ENCODE measurements around the gene EFCAB11. TPM values are rescaled to one million over a fixed set of nuclear protein-coding genes. Genes with fewer than 3 reads are reported as not detected.

Gene EFCAB11
- total and polyA plus RNA-seq, 2 experiments from 2014 or later: 7.7 to 24.6 TPM

DNA sequence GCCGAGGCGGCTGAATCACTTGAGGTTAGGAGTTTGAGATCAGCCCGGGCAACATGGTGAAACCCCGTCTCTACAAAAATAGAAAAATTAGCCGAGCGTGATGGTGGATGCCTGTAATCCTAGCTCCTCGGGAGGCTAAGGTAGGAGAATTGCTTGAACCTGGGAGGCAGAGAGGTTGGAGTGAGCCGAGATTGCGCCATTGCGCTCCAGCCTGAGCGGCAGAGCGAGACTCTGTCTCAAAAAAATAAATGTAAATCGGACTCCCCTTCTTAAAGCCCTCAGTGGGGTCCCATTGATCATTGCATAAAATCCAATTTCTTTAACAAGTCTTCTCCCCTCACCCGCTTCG is 2.1 kb upstream of the EFCAB11 start:
- peak overlapping the region; percentile 91 for H3K27ac Mint-ChIP-seq
- H3K27me3 Mint-ChIP-seq (ENCODE audit: insufficient read depth, low read depth, poor library complexity): peaks cover 11% of the 10 kb centered on the region
- ATAC-seq (no peak), DNase-seq (ENCODE audit: low spot score) (no peak)
- 0 out of 2 replicates have a peak, but pooled peaks cover 7% of the 10 kb centered on the region for H3K36me3 ChIP-seq (ENCODE audit: insufficient read depth)
- H3K36me3 Mint-ChIP-seq (ENCODE audit: low read depth): peaks cover 33% of the 10 kb centered on the region
- peak overlapping the region; percentile 73; the same call in 1 of the 2 replicates for H2AFZ ChIP-seq
- peaks cover 22% of the 10 kb centered on the region for H3K9me3 Mint-ChIP-seq
- H3K4me1 Mint-ChIP-seq: peaks cover 26% of the 10 kb centered on the region
- peaks cover 33% of the 10 kb centered on the region for H3K79me2 ChIP-seq (replicated peaks; ENCODE audit: insufficient read depth)
- H3K27ac ChIP-seq (ENCODE audit: low read depth): peak overlapping the region; percentile 77; the same call in 1 of the 2 replicates
- H3K4me3 Mint-ChIP-seq: peak overlapping the region; percentile 98
- H3K4me3 ChIP-seq: peak overlapping the region; percentile 84
- H3K27me3 ChIP-seq (ENCODE audit: insufficient read depth): no peaks in the 10 kb centered on the region
- H3K9me2 ChIP-seq (ENCODE audit: insufficient read depth): no peaks in the 10 kb centered on the region
- TF ChIP-seq ZNF114 (CRISPR knock-in tag; IDR thresholded peaks at IDR 0.05) (no peak), EZH2phosphoT487 (IDR thresholded peaks at IDR 0.05; ENCODE audit: unreplicated experiment) (no peak), CREB1 (CRISPR knock-in tag; IDR thresholded peaks at IDR 0.05; ENCODE audit: low read depth) (no peak)
- TF ChIP-seq, protein P1, sequence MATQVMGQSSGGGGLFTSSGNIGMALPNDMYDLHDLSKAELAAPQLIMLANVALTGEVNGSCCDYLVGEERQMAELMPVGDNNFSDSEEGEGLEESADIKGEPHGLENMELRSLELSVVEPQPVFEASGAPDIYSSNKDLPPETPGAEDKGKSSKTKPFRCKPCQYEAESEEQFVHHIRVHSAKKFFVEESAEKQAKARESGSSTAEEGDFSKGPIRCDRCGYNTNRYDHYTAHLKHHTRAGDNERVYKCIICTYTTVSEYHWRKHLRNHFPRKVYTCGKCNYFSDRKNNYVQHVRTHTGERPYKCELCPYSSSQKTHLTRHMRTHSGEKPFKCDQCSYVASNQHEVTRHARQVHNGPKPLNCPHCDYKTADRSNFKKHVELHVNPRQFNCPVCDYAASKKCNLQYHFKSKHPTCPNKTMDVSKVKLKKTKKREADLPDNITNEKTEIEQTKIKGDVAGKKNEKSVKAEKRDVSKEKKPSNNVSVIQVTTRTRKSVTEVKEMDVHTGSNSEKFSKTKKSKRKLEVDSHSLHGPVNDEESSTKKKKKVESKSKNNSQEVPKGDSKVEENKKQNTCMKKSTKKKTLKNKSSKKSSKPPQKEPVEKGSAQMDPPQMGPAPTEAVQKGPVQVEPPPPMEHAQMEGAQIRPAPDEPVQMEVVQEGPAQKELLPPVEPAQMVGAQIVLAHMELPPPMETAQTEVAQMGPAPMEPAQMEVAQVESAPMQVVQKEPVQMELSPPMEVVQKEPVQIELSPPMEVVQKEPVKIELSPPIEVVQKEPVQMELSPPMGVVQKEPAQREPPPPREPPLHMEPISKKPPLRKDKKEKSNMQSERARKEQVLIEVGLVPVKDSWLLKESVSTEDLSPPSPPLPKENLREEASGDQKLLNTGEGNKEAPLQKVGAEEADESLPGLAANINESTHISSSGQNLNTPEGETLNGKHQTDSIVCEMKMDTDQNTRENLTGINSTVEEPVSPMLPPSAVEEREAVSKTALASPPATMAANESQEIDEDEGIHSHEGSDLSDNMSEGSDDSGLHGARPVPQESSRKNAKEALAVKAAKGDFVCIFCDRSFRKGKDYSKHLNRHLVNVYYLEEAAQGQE (IDR thresholded peaks at IDR 0.05; ENCODE audit: unreplicated experiment): no peak
- 0 out of 2 replicates have a peak, but pooled peaks cover 4% of the 10 kb centered on the region for H3F3A ChIP-seq (replicated peaks; ENCODE audit: low read depth)
- H4K20me1 ChIP-seq (replicated peaks; ENCODE audit: insufficient read depth): peaks cover 3% of the 10 kb centered on the region
- peaks cover 26% of the 10 kb centered on the region for H3K4me1 ChIP-seq (ENCODE audit: insufficient read depth)
- peak overlapping the region; percentile 88 for H3K4me2 ChIP-seq

DNA sequence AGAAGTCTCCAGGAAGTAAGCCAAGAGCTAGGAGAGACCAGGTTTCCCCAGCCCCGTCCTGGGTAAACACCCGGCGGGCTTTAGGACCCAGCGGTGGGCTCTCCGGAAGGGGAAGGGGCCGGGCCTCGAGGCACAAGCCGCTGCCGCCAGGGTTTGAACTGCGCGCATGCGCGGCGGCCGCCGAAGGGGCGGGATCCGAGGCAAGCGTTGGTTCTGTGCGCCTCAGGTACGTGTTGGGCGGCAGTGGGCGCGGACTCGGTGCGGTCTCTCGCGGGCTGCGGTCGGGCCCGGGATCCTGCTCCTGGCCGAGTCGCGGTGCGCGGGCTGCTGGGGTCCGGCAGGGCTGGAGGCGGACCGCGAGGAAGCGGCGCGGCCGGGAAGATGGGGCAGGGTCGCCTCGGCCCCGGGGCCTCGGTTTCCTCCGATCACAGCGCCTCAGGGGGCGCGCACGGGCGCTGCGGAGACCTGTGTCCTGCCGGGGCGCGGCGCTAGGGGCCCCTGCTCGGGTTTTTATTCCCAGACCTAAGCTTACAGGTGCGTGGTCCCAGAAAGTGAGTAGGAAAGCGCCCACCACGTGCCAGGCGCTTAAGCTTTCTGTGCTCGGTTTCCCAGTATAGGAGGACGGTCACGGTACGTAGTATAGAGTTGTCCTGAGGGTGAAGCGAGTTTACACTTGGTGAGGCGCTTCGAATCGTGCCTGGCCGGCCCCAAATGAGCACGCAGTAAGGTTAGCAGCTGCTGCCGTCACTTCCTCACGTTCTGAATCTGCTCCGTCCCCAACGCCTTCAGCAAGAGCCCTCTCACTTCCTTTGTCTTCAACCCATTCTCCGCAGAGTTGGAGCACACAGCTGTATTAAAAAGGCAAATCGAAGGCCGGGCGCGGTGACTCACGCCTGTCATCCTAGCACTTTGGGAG is 1.5 kb upstream of the EFCAB11 start, which contains the start of gene TDP1:
TSS of gene TDP1 (plus strand) at position 183 of the 916 bp plus-strand sequence. CDS start 7,188 bp downstream, outside the sequence.
- H3K4me3 Mint-ChIP-seq: peak within 1 kb of the TSS; percentile 98
- 0 out of 2 replicates have a peak, but pooled peaks cover 4% of the 10 kb centered on the region for H3F3A ChIP-seq (replicated peaks; ENCODE audit: low read depth)
- no peaks in the 10 kb centered on the region for H4K20me1 ChIP-seq (replicated peaks; ENCODE audit: insufficient read depth)
- H3K27me3 ChIP-seq (ENCODE audit: insufficient read depth): no peaks in the 10 kb centered on the region
- no peaks in the 10 kb centered on the region for H3K9me2 ChIP-seq (ENCODE audit: insufficient read depth)
- peak within 1 kb of the TSS; percentile 88 for H3K4me2 ChIP-seq
- TF ChIP-seq, protein P2, sequence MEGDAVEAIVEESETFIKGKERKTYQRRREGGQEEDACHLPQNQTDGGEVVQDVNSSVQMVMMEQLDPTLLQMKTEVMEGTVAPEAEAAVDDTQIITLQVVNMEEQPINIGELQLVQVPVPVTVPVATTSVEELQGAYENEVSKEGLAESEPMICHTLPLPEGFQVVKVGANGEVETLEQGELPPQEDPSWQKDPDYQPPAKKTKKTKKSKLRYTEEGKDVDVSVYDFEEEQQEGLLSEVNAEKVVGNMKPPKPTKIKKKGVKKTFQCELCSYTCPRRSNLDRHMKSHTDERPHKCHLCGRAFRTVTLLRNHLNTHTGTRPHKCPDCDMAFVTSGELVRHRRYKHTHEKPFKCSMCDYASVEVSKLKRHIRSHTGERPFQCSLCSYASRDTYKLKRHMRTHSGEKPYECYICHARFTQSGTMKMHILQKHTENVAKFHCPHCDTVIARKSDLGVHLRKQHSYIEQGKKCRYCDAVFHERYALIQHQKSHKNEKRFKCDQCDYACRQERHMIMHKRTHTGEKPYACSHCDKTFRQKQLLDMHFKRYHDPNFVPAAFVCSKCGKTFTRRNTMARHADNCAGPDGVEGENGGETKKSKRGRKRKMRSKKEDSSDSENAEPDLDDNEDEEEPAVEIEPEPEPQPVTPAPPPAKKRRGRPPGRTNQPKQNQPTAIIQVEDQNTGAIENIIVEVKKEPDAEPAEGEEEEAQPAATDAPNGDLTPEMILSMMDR (conservative IDR thresholded peaks at IDR 0.05; ENCODE audit: low read depth in 2 of 2): peak in 1 of 2 experiments; percentile 29; a peak in 2 of 4 replicates
- TF ChIP-seq EZH2phosphoT487 (IDR thresholded peaks at IDR 0.05; ENCODE audit: unreplicated experiment): no peak
- no peak for TF ChIP-seq EZH2 (IDR thresholded peaks at IDR 0.05; ENCODE audit: low read depth, unreplicated experiment)
- TF ChIP-seq CREB1 (CRISPR knock-in tag; IDR thresholded peaks at IDR 0.05; ENCODE audit: low read depth): peak; percentile 75
- TF ChIP-seq, protein P3, sequence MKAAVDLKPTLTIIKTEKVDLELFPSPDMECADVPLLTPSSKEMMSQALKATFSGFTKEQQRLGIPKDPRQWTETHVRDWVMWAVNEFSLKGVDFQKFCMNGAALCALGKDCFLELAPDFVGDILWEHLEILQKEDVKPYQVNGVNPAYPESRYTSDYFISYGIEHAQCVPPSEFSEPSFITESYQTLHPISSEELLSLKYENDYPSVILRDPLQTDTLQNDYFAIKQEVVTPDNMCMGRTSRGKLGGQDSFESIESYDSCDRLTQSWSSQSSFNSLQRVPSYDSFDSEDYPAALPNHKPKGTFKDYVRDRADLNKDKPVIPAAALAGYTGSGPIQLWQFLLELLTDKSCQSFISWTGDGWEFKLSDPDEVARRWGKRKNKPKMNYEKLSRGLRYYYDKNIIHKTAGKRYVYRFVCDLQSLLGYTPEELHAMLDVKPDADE (IDR thresholded peaks at IDR 0.05): peak; percentile 61
- peak; percentile 92 for TF ChIP-seq POLR2AphosphoS5 (IDR thresholded peaks at IDR 0.05; ENCODE audit: low read depth)
- peak; percentile 81 for ATAC-seq
- H3K4me1 ChIP-seq (ENCODE audit: insufficient read depth): peaks cover 25% of the 10 kb centered on the region
- H3K79me2 ChIP-seq (replicated peaks; ENCODE audit: insufficient read depth): peaks cover 32% of the 10 kb centered on the region
- peak within 1 kb of the TSS; percentile 84 for H3K4me3 ChIP-seq
- H3K36me3 ChIP-seq (ENCODE audit: insufficient read depth): 0 out of 2 replicates have a peak, but pooled peaks cover 7% of the 10 kb centered on the region
- H3K9me3 Mint-ChIP-seq: peaks cover 22% of the 10 kb centered on the region
- peaks cover 37% of the 10 kb centered on the region for H3K36me3 Mint-ChIP-seq (ENCODE audit: low read depth)
- H3K4me1 Mint-ChIP-seq: peaks cover 25% of the 10 kb centered on the region
- H2AFZ ChIP-seq: peak within 1 kb of the TSS; percentile 78
- H3K27me3 Mint-ChIP-seq (ENCODE audit: insufficient read depth, low read depth, poor library complexity): peaks cover 11% of the 10 kb centered on the region
- peak; percentile 98 for DNase-seq (ENCODE audit: low spot score)
- H3K27ac Mint-ChIP-seq: peak within 1 kb of the TSS; percentile 91
- peak within 1 kb of the TSS; percentile 77; the same call in 1 of the 2 replicates for H3K27ac ChIP-seq (ENCODE audit: low read depth)

Data from GM23338 (cell line).